ENCODE results near the gene GLB1L. TPM values are rescaled to one million over a fixed set of nuclear protein-coding genes. Genes with fewer than 3 reads are reported as not detected.
A peak's percentile ranks its signal among the peaks of the same experiment; 100 is the strongest.

The GLB1L gene
- total RNA-seq, 1 experiment from 2014 or later = 6.1 TPM

- CTCF ChIA-PET = interaction anchor here (1.2 to 3.0 kb wide), 6 partner anchors 14 to 76 kb away, joined by 3 to 25 read pairs (median 5); partner anchors contain the start of genes ANKZF1, ATG9A and DNAJB2
- Mint-ChIP-seq H3K4me1 (peaks cover 34% of the 10 kb centered on the region), H3K36me3 (peaks cover 19% of the 10 kb centered on the region; the same call in 1 of the 2 replicates), H3K27ac (no peak overlapping the region), H3K27me3 (ENCODE audit: low read depth) (peaks cover 18% of the 10 kb centered on the region), H3K9me3 (no peaks in the 10 kb centered on the region), H3K4me3 (no peak overlapping the region)
- DNase-seq (ENCODE audit: low spot score) = no peak
- ATAC-seq = no peak
- TF ChIP-seq ZNF423 (CRISPR knock-in tag; IDR thresholded peaks at IDR 0.05) = no peak
- no peak for TF ChIP-seq ESRRA (CRISPR knock-in tag; IDR thresholded peaks at IDR 0.05; ENCODE audit: borderline replicate concordance)
- no peak for TF ChIP-seq CREB1 (CRISPR knock-in tag; IDR thresholded peaks at IDR 0.05)
- POLR2A ChIA-PET = interaction anchor here (0.6 to 2.3 kb wide), 4 partner anchors 29 to 295 kb away, joined by 3 to 11 read pairs (median 6); partner anchors contain the start of gene ABCB6
Observed at GRCh38 chr2:219247678-219248642, 2.7 kb upstream of the GLB1L start.

- no peaks in the 10 kb centered on the region for H3K9me3 Mint-ChIP-seq
- peak overlapping the region; percentile 93 for H3K4me3 Mint-ChIP-seq
- peaks cover 4% of the 10 kb centered on the region for H3K27me3 Mint-ChIP-seq (ENCODE audit: low read depth)
- ATAC-seq (no peak), DNase-seq (ENCODE audit: low spot score) (no peak)
- CTCF ChIA-PET = interaction anchor here (0.9 to 1.7 kb wide), 2 partner anchors 31 to 75 kb away, joined by 3 to 4 read pairs; no protein-coding TSS in a partner anchor
- POLR2A ChIA-PET = no interaction called here
- peaks cover 22% of the 10 kb centered on the region for H3K4me1 Mint-ChIP-seq
- TF ChIP-seq KAT7 (CRISPR knock-in tag; IDR thresholded peaks at IDR 0.05; ENCODE audit: borderline replicate concordance) = no peak
- no peak for TF ChIP-seq CREM (CRISPR knock-in tag; IDR thresholded peaks at IDR 0.05)
- no peak for TF ChIP-seq GRHL2 (CRISPR knock-in tag; IDR thresholded peaks at IDR 0.05; ENCODE audit: insufficient replicate concordance, severe bottlenecking)
- TF ChIP-seq CREB1 (CRISPR knock-in tag; IDR thresholded peaks at IDR 0.05) = no peak
- TF ChIP-seq, protein P1, sequence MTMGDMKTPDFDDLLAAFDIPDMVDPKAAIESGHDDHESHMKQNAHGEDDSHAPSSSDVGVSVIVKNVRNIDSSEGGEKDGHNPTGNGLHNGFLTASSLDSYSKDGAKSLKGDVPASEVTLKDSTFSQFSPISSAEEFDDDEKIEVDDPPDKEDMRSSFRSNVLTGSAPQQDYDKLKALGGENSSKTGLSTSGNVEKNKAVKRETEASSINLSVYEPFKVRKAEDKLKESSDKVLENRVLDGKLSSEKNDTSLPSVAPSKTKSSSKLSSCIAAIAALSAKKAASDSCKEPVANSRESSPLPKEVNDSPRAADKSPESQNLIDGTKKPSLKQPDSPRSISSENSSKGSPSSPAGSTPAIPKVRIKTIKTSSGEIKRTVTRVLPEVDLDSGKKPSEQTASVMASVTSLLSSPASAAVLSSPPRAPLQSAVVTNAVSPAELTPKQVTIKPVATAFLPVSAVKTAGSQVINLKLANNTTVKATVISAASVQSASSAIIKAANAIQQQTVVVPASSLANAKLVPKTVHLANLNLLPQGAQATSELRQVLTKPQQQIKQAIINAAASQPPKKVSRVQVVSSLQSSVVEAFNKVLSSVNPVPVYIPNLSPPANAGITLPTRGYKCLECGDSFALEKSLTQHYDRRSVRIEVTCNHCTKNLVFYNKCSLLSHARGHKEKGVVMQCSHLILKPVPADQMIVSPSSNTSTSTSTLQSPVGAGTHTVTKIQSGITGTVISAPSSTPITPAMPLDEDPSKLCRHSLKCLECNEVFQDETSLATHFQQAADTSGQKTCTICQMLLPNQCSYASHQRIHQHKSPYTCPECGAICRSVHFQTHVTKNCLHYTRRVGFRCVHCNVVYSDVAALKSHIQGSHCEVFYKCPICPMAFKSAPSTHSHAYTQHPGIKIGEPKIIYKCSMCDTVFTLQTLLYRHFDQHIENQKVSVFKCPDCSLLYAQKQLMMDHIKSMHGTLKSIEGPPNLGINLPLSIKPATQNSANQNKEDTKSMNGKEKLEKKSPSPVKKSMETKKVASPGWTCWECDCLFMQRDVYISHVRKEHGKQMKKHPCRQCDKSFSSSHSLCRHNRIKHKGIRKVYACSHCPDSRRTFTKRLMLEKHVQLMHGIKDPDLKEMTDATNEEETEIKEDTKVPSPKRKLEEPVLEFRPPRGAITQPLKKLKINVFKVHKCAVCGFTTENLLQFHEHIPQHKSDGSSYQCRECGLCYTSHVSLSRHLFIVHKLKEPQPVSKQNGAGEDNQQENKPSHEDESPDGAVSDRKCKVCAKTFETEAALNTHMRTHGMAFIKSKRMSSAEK (CRISPR knock-in tag; IDR thresholded peaks at IDR 0.05; ENCODE audit: borderline replicate concordance) = no peak
- TF ChIP-seq SMAD4 (CRISPR knock-in tag; IDR thresholded peaks at IDR 0.05) = no peak
- no peak for TF ChIP-seq IRF1 (CRISPR knock-in tag; IDR thresholded peaks at IDR 0.05)
- no peak for TF ChIP-seq ZNF138 (CRISPR knock-in tag; conservative IDR thresholded peaks at IDR 0.05)
- no peak for TF ChIP-seq MYBL2 (CRISPR knock-in tag; IDR thresholded peaks at IDR 0.05)
- TF ChIP-seq, protein P2, sequence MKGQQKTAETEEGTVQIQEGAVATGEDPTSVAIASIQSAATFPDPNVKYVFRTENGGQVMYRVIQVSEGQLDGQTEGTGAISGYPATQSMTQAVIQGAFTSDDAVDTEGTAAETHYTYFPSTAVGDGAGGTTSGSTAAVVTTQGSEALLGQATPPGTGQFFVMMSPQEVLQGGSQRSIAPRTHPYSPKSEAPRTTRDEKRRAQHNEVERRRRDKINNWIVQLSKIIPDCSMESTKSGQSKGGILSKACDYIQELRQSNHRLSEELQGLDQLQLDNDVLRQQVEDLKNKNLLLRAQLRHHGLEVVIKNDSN (CRISPR knock-in tag; IDR thresholded peaks at IDR 0.05) = no peak
- no peak overlapping the region; the same call in 1 of the 2 replicates for H3K27ac Mint-ChIP-seq
- peaks cover 16% of the 10 kb centered on the region; the same call in 1 of the 2 replicates for H3K36me3 Mint-ChIP-seq
Observed at GRCh38 chr2:219246559-219246958, 1.3 kb upstream of the GLB1L start.

DNA sequence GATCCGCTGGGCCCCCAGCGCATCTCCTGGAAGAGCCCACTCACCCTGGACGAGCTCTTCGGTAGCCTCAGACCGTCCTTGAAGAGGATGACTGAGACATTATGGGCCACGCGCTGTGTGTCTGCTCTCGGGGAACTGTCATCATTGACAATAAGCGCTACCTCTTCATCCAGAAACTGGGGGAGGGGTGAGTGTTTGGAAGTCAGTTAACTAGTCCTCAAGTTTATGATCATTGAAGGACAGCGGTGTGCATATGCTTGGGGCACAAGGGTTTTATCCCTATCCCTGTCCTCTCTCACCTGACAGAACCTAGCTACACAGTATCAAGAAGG, 621 bp upstream of the GLB1L start:
- no peak for ATAC-seq
- no peak for DNase-seq (ENCODE audit: low spot score)
- POLR2A ChIA-PET = interaction anchor here (1.1 to 1.8 kb wide), 6 partner anchors 8 to 142 kb away, joined by 5 to 14 read pairs (median 6); partner anchors contain the start of genes ABCB6, ANKZF1, ATG9A and DNPEP
- Mint-ChIP-seq H3K4me3 (peak overlapping the region; percentile 93), H3K4me1 (peaks cover 22% of the 10 kb centered on the region), H3K27me3 (ENCODE audit: low read depth) (no peaks in the 10 kb centered on the region), H3K9me3 (no peaks in the 10 kb centered on the region), H3K27ac (peak overlapping the region; percentile 96), H3K36me3 (peaks cover 13% of the 10 kb centered on the region; the same call in 1 of the 2 replicates)
- CTCF ChIA-PET = interaction anchor here (0.9 to 1.7 kb wide), 8 partner anchors 32 to 188 kb away, joined by 3 to 20 read pairs (median 4); partner anchors contain the start of gene DNAJB2
- TF ChIP-seq, protein P3, sequence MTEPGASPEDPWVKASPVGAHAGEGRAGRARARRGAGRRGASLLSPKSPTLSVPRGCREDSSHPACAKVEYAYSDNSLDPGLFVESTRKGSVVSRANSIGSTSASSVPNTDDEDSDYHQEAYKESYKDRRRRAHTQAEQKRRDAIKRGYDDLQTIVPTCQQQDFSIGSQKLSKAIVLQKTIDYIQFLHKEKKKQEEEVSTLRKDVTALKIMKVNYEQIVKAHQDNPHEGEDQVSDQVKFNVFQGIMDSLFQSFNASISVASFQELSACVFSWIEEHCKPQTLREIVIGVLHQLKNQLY (CRISPR knock-in tag; IDR thresholded peaks at IDR 0.05) = no peak
- TF ChIP-seq ZNF512 (CRISPR knock-in tag; IDR thresholded peaks at IDR 0.05; ENCODE audit: borderline replicate concordance) (no peak), ZNF138 (CRISPR knock-in tag; conservative IDR thresholded peaks at IDR 0.05) (no peak), ZBTB21 (CRISPR knock-in tag; IDR thresholded peaks at IDR 0.05; ENCODE audit: borderline replicate concordance) (no peak), E2F1 (CRISPR knock-in tag; IDR thresholded peaks at IDR 0.05) (no peak), NFE2L1 (CRISPR knock-in tag; IDR thresholded peaks at IDR 0.05) (no peak), ZNF423 (CRISPR knock-in tag; IDR thresholded peaks at IDR 0.05) (no peak)
- TF ChIP-seq, protein P4, sequence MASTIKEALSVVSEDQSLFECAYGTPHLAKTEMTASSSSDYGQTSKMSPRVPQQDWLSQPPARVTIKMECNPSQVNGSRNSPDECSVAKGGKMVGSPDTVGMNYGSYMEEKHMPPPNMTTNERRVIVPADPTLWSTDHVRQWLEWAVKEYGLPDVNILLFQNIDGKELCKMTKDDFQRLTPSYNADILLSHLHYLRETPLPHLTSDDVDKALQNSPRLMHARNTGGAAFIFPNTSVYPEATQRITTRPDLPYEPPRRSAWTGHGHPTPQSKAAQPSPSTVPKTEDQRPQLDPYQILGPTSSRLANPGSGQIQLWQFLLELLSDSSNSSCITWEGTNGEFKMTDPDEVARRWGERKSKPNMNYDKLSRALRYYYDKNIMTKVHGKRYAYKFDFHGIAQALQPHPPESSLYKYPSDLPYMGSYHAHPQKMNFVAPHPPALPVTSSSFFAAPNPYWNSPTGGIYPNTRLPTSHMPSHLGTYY (CRISPR knock-in tag; IDR thresholded peaks at IDR 0.05) = no peak

Measured in WTC11 (cell line).